GM08714 (cell line): ENCODE measurements around the gene RNF208.

Experiments used
- H3K4me3 ChIP-seq: fragments of 200-500 bp; sonication (Bioruptor generic); 2 replicates; pipeline ENCODE4 v1.5.1; 2014; ENCODE audit warnings: mild to moderate bottlenecking, low read length, inconsistent platforms
- ZNF274 ChIP-seq: IDR thresholded peaks from 2 replicates; pipeline ENCODE4 v1.6.1; 2012; ENCODE audit warnings: mild to moderate bottlenecking, low read depth, low read length

The RNF208 gene

DNA sequence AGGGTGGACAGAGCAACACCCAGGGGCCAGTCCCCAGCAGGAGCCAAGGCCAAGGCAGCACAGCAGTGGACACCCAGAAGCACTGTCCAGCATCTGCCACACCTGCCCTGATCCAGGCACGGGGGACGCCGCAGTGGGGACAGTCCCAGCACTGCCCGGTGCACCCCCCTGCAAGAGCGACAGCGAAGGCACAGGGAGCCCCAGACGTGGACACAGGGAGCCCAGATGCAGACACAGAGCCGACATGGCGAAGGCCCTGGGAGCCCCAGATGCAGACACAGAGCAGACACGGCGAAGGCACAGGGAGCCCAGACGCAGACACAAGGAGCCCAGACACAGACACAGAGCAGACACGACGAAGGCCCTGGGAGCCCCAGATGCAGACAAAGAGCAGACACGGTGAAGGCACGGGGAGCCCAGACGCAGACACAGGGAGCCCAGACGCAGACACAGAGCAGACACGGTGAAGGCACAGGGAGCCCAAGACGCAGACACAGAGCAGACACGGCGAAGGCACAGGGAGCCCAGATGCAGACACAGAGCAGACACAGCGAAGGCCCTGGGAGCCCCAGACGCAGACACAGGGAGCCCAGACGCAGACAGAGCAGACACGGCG is 38.0 kb downstream of the RNF208 start:
- H3K4me3 ChIP-seq: no peak overlapping the region
- TF ChIP-seq ZNF274: no peak

DNA sequence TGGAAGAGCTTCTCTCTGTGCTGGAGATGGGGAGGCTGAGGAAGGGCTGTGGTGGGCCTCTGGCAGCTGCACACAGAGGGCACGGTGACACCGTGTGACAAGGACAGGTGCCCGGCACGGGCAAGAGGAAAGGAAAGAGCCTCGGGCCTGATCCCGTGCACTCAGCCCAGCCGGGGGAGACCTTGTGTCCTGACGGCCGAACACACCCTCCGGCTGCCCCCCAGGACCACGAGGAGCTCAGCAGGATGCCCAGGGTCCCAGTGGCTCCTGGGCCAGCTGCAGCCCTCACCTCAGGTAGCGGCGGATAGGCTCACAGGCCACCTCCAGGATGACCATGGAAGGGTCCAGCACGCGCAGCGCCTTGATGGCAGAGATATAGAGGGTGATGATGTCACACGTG is 39.2 kb downstream of the RNF208 start:
- H3K4me3 ChIP-seq: no peak overlapping the region
- no peak for TF ChIP-seq ZNF274

DNA sequence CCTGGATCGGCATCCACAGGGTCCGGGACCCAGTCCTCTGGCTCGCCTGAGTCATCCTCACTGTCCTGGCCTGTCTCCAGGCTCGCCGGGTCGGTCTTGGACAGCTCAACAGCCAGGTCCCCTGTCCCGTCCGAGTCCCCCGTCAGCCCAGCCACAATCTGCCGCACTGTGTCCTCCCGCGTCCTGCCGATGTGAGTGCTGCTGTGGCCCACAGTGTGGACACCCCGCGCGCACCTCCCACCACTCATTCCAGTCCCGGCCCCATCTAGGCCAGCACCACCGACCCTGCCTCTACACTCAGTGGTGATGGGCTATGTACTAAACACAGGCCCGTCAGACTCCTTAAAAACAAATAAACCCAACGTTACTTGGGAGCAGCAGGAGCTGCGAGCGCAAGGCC is 40.4 kb downstream of the RNF208 start:
- no peak for TF ChIP-seq ZNF274

DNA sequence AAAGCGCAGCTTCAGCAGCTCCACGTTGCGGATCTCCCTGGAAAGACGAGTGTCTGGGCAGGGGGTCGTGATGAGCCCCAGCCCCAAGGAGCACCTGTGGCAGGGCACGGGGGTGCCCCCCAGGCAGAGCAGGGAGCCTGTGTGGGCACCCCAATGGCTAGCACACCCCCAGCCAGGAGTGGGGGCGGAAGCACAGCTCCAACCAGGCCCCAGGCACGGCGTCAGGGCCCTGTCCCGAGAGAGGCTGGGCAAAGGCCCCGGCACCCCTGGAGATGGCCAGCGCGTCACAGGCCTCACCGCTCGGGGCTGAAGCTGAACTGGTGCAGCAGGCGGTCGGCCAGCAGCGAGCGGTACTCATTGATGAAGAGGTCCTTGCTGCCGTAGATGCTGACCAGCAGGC is 41.5 kb downstream of the RNF208 start:
- no peak for TF ChIP-seq ZNF274
- H3K4me3 ChIP-seq: no peak overlapping the region

More for the DNA sequence above, 40.4 kb downstream of the RNF208 start:
- H3K4me3 ChIP-seq: no peak overlapping the region

DNA sequence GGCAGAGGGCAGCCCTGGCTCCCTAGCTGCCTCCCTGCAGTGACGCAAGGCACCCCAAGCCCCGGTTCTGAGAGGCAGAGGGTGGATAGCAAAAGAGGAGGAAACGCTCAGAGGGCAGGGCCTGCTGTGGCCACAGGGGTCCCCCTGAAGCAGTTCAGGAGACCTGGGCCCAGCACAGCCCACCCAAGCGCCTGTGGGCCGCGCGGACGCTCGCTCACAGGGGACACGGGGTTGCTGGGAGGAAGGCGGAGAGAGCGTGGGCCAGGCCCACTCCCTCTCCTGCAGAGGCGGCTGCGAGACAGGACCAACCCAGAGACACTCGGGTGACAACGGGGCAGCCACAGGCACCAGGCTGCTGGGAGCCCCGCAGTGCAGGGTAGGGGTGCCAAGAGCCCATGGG is 42.3 kb downstream of the RNF208 start:
- no peak overlapping the region for H3K4me3 ChIP-seq
- no peak for TF ChIP-seq ZNF274

DNA sequence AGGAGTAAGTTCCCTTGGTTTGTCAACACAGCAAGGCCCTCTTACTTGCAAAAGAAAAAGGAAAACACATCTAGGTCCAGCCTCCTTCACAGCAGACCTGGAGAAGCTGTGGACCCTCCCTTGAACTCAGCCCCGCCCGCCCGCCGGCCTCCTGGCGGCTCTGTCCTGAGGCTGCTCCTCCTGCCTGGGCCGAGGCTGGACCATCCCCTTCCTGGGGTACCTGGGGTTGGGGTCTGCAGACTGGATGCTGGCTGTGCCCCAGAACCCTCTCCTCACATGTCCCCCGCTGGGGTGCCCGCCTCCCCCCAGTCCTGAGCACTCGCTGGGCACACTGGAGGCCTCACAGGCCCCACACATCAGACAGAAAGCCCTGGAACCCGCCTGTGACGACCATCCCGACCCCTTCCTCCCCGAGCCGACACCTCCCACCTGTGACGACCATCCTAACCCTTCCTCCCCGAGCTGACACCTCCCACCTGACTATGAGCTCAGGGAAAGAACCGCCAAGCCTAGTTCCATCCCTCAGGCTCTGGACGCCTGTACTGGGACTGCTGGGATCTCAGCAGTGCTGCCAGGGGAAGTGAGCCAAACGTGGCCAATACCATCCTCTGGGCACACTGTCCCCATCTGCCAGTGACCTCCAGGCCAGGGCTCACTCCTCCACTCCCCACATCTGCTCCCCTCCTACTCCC is 43.0 kb downstream of the RNF208 start:
- H3K4me3 ChIP-seq: no peak overlapping the region
- TF ChIP-seq ZNF274: no peak

DNA sequence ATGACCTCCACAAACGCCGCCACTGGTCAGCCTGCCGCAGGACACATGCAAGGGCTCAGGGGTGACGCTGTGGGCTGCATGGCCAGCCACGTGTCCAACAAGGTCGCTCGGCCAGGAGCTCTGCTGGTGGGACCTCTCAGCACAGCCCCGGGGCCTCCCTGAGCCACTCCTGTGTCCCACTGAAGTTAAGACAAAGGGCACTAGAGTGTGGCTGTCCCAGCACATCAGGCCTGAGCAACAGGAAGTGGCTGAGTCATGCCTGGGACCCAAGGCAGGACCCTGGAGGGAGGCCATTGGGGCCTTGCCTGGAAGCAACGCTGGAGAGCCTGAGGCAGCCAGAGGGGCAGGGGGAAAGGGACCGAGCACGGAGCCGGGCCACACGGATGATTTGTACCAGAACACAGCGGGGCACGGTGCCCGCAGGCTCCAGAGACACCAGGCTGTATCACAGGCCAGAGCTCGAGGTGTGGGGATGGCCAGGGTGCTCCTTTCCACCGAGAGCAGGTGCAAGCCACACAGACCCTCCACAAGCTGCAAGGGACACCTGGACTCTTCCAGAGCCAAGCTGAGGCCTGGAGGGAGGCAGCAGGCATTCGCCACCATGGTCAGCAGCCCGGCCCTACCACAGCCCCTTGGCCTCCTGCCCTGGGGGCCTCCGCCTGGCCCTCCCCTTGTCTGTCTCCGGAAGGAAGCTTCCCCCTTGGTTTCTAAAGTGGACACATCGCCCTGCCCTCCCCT is 43.7 kb downstream of the RNF208 start:
- no peak for TF ChIP-seq ZNF274
- H3K4me3 ChIP-seq: no peak overlapping the region

DNA sequence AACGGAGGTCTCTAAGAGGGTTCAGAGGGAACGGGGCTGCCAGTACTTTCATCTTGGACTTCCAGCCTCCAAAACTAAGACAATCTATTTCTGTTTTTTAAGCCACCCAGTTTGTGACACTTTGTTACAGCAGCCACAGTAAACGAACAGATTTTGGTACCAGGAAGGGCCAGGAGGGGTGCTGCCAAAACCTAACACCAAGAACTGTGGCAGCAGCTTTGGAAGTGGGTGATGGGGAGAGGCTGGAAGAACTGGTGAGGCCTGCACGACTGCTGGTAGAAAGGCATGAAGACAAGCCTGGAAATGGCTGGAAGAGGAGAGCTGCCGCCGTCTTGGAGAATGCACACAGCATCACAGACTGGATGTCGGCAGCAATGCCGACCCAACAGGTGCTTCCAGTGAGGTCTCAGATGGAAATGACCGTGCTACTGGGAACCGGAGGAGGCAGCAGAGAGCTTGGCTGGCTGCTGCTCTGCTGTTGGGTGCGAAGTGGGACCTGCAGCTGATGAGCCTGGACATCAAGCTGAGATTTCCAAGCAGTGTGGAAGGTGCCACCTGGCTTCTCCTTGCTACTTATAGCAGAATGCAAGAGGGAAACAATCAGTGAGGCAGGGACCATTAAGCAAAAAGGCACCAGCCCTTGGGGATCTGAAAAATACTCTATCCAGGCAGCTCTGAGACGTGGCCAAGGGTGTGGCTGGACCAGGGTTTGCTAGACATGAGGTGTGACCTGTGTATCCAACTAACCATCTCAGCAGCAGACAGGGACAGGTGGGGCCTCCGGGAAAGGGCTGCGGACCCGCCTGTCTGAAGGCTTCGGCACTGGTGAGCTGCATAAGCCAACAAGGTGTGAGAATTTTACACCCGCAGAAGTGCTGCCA is 45.5 kb downstream of the RNF208 start:
- H3K4me3 ChIP-seq: no peak overlapping the region
- TF ChIP-seq ZNF274: no peak

DNA sequence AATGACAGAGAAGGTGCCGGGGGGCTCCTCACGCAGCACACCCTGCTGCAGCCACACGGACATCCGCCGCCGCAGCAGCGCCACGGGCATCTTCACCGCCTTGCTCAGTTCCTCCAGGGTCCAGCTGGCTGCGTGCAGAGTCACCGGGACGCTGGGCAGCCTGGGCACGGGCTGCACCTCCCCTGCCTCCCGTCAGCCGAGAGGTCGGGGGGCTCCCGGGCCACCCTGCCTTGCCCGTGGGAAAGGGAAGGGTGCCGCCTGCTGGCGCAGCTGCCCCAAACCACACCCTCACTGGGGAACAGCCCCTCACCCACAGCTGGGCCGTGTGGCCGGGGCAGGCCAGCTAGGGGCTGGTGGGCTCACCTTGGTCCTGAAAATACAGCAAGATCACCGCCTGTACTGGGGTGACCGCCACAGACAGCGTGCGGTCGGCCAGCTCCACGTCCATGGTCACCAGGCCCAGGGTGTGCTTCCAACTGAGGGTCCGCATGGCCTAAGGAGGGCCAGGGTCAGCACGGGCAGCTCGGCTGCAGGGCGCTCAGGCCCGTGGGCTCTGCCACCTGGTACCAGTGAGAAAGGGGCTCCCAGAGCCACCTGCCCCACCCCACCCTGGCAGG is 46.6 kb downstream of the RNF208 start:
- H3K4me3 ChIP-seq: no peak overlapping the region
- TF ChIP-seq ZNF274: no peak

DNA sequence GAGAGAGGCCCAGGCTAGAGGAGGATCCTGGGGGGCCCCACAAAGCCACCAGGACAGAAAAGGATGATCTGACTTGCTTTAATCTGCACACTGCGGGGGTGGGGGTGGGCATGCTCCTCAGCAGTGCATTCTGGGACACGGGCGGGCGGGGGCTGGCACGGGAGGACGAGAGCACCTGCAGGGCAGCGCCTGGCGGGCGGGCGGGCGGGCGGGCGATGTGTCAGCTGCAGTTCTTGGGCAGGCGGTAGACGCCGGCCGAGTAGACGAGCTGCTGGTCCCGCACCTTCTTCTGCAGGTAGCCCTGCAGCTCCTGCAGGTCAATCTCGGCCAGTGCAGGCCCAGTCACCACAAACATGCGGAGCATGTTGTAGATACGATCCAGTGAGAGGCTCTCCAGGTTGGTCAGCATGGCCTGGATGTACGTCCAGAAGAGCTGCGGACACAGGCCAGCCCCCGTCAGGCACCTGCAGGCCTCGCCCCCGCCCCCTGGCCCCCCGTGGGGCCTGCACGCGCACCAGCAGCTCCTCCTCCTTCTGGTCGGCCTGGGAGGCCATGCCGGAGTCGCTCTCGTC is 47.2 kb downstream of the RNF208 start:
- no peak overlapping the region for H3K4me3 ChIP-seq
- TF ChIP-seq ZNF274: no peak

DNA sequence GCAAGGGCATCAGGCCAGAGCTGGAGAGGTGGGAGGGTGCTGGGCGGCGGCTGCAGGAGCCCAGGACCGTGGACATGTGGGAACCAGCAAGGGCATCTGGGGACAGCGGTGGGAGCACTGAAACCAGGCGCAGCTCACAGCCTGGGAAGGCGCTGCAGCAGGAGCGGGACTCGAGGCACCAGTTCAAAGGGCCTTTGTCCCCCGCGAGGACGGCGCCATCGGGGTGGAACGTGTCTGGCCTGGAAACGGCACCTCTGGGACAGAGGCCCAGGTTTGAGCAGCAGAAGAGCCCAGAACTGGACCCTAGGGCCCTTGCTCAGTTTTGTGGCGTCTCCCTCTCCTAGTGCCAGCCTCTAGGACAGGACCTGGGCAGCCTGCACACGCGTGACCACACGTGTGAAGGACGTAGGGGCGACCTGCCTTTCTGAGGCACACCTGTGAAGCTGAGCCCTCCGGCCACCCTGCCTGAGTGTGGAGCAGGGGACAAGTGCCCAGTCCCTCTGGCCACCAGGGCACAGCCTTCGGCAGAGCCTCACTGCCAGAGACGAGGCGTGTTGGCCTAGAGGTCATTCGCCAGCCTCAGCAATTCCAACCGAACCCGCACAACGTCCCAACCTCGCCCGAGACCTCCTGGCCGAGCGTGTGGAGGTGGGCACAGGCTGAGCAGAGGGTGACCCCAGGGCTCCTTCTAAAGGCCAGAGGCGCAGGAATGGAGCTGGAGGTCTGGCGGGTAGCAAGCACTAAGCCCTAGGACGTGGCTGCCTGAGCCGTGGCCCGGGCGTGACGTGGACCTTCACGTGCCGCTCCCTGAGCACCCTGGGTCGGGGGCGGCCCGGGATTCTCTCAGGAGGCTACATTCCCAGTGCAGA is 48.0 kb downstream of the RNF208 start:
- H3K4me3 ChIP-seq: no peak overlapping the region
- no peak for TF ChIP-seq ZNF274

DNA sequence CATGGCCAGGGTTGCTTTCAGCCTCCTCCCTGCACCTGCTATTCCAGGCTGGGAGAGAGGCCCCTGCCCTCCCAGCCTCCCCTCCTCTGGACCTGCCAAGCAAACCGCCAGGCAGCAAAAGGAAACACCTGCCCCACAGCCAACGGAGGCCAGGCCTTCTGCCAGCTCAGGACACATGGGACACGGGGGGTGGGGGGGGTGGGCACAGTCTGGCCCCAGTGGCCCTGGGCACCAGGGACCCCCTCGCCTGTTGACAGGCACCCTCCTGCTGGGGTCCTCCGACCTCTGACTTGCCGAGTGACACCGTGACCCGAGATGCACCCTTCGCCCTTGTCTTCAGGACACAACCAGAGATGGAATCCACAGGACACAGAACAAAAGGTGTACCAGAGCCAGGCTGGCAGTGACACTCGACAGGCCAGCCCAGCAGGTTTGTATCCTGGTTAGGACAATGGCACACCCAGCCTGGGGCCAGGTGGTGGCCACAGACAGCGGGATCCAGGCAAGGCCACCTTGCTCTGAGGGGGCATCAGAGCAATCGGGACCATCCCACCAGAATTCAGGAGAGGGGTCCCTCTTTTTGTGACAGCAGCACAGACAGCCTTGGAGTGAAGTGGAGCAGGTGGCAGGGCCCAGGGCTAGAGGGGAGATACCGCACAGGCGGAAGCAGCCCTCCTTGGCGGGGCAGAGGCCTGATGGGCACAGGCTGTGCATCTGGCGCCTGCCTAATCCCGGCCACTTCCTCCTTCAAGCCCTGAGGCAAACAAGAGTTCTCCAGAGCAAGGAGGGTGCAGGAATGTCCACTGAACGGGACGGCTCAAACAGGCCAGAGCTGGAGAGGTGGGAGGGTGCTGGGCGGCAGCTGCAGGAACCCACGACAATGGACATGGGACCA is 48.9 kb downstream of the RNF208 start:
- H3K4me3 ChIP-seq: no peak overlapping the region
- TF ChIP-seq ZNF274: no peak
